Left hindlimb (tissue), 1 donor: Measurements from ENCODE around the gene RNF167.
"Not testable (repeated sequence)": the region's sequence is repeated elsewhere in the genome, so short reads cannot be mapped to it uniquely, and the experiment has no call there.

Source experiments
- DNase-seq: peaks from one replicate; pipeline ENCODE4 v3.0.0-alpha.2; 2018

The RNF167 gene

GRCh38 chr17:4903051-4903818, 36.8 kb upstream of the RNF167 start, which contains the start of gene CHRNE:
TSS of gene CHRNE (minus strand) at chr17:4903098. CDS start at chr17:4903063, 35 bp downstream.
- peak; percentile 79 for DNase-seq

GRCh38 chr17:4906642-4907041, 33.4 kb upstream of the RNF167 start:
- DNase-seq, result not testable (repeated sequence)

GRCh38 chr17:4908301-4908700, 31.8 kb upstream of the RNF167 start:
- DNase-seq, result peak; percentile 45

- DNase-seq, result peak; percentile 94
Observed at GRCh38 chr17:4908711-4909496, 31.2 kb upstream of the RNF167 start.

GRCh38 chr17:4913994-4914393, 26.1 kb upstream of the RNF167 start:
- DNase-seq, result no peak

- DNase-seq, result not testable (repeated sequence)
Observed at GRCh38 chr17:4914551-4914950, 25.5 kb upstream of the RNF167 start.

GRCh38 chr17:4919511-4920047, 20.5 kb upstream of the RNF167 start:
- DNase-seq, result no peak

- DNase-seq, result no peak
Observed at GRCh38 chr17:4920351-4921048, 19.6 kb upstream of the RNF167 start.

- DNase-seq, result no peak
Observed at GRCh38 chr17:4921320-4921719, 18.7 kb upstream of the RNF167 start.

GRCh38 chr17:4926577-4927335, 13.3 kb upstream of the RNF167 start:
- not testable (repeated sequence) for DNase-seq

- no peak for DNase-seq
Observed at GRCh38 chr17:4928881-4929280, 11.2 kb upstream of the RNF167 start.

- no peak for DNase-seq
Observed at GRCh38 chr17:4931963-4932362, 8.1 kb upstream of the RNF167 start, which contains the start of gene GP1BA. TSS of gene GP1BA (plus strand) at chr17:4932277. CDS start at chr17:4932605, 328 bp downstream.

GRCh38 chr17:4932756-4933155, 7.3 kb upstream of the RNF167 start:
- no peak for DNase-seq

GRCh38 chr17:4933646-4934045, 6.4 kb upstream of the RNF167 start:
- DNase-seq, result no peak

GRCh38 chr17:4934173-4934979, 5.7 kb upstream of the RNF167 start:
- no peak for DNase-seq

GRCh38 chr17:4935650-4936049, 4.4 kb upstream of the RNF167 start:
- DNase-seq, result no peak

- DNase-seq, result no peak
Observed at GRCh38 chr17:4936436-4936835, 3.6 kb upstream of the RNF167 start.

- no peak for DNase-seq
Observed at GRCh38 chr17:4937553-4937952, 2.5 kb upstream of the RNF167 start.

- DNase-seq, result no peak
Observed at GRCh38 chr17:4938069-4938491, 2.0 kb upstream of the RNF167 start.

GRCh38 chr17:4938688-4939545, 1.2 kb upstream of the RNF167 start:
- DNase-seq, result no peak

- DNase-seq, result no peak
Observed at GRCh38 chr17:4939546-4939795, 597 bp upstream of the RNF167 start.
